Measurements from ENCODE around the gene PSMD3.
"Not testable (repeated sequence)": the region's sequence is repeated elsewhere in the genome, so short reads cannot be mapped to it uniquely, and the experiment has no call there.

The PSMD3 gene

DNA sequence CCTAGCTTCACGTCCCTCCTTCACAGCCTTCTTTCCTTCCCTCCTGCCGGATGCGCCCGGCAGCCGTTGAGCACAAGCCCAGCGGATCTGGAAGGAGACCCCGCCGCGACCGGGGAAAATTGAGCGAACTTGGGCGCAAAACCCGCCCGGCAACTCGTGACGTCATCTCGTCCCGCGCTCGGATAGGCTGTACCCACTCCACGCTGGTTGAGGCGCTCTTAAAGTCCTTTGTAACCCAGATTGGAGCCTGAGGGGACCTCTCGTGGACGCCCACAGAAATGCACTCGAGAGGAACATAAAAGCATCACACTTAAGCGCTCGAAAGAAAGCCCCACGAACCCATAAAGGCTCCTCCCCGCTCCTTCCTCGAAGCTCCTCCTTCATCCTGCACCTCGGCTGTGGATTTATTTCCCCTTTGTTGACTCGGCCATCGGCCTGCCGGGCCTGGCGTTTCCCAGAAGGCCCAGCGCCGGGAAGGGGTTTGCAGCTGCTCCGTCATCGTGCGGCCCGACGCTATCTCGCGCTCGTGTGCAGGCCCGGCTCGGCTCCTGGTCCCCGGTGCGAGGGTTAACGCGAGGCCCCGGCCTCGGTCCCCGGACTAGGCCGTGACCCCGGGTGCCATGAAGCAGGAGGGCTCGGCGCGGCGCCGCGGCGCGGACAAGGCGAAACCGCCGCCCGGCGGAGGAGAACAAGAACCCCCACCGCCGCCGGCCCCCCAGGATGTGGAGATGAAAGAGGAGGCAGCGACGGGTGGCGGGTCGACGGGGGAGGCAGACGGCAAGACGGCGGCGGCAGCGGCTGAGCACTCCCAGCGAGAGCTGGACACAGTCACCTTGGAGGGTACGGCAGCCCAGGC, at the start of gene PSMD3:
PSMD3 (plus strand) TSS at position 457 of the 856 bp plus-strand sequence; CDS start at position 621, 164 bp downstream.
- DNase-seq = peak; percentile 99

DNA sequence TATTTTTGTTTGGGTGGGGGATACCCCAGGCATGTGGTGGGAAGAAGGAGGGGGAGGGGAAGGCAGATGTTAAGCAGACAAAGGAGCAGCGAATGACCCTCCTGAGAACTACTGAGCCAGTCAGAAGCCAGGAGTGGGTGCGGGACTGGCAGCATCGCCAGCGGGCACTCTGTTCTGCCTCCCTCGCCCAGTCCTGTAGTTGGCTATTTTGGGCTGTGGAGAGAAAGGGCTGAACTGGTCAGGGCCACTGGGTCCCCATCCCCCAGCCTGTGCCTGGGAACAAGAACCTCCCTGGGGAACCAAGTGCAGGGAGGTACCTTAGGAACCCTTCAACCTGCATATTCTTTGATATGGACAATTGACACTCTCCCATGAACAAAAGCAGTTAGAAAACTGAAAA, 46.7 kb upstream of the PSMD3 start:
- DNase-seq = no peak

DNA sequence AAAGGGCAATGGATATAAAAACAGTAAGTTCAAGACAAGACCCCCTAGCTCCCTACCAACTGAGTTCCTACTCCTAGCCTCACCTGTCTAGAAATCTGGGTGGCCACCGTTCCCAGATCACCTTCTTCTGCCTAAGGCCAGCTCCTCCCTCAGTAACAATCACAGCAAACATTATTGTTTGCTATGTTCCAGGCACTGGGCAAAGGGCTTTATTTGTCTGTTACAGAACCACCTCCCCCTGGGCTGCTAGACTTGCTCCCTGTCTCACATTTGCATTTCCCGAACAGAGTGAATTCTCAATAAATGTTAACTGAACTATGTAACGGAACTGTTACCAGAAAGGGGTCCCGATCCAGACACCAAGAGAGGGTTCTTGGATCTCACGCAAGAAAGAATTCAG, 46.3 kb upstream of the PSMD3 start:
- DNase-seq = no peak

DNA sequence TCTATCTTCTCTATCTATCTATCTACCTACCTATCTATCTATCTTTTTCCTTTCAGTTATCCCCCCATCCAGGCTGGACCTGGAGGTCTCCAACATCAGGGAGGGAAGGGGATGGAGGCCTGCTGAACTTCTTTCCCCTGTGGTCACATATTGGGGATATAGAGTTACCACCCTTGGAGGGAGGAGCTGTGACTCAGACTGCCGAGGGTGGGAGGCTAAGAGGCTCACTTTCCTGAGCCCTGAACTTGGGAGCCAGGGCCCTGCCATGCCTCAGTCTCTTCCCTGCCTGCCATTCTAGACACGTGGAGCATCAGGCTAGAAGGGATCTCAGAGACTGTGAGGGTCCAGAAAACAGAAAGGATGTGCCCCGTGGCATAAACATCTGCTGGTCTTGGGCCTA, 44.7 kb upstream of the PSMD3 start:
- DNase-seq = no peak

DNA sequence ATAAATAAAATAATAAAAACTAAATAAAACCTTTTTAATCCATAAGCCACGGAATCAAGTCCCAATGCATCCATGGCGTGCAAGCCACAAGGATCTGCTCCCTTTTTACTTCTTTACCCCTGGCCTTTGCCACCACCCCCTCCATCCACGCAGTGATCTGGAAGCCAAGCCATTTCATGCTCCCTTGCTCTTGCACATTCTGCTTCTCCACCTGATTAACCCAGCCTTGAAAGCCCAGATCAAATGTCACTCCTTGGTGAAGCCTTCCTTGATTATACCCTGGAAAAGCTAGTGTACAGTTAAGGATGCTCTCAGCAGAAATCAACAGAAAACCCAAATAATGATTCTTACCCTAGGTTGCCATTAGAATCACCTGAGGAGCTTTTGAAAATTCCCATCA, 43.2 kb upstream of the PSMD3 start:
- no peak for DNase-seq

DNA sequence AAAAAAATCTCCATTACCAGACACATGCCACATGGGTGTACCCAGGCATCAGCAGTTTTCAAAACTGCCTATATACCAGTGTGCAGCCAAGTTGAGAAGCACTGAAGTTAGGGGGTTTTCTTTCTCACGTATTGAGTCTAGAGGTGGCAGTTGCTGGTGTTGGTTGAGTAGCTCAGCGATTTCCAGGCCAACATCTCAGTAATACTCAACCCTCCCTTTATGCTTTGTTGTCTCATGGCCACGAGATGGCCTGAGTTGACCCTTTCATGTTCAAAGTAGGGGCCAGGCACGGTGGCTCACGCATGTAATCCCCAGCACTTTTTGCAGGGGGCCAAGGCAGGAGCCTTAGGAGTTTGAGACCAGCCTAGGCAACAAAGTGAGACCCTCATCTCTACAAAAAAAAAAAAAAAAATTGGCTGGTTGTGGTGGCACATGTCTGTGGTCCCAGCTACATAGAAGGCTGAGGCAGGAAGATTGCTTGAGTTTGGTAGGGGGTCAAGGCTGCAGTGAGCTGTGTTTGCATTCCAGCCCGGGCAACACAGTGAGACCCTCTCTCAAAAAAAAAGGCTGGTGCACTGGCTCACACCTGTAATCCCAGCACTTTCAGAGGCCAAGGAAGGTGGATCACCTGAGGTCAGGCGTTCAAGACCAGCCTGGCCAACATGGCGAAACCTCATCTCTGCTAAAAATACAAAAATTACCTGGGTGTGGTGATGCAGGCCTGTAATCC, 42.3 kb upstream of the PSMD3 start:
- no peak for DNase-seq

DNA sequence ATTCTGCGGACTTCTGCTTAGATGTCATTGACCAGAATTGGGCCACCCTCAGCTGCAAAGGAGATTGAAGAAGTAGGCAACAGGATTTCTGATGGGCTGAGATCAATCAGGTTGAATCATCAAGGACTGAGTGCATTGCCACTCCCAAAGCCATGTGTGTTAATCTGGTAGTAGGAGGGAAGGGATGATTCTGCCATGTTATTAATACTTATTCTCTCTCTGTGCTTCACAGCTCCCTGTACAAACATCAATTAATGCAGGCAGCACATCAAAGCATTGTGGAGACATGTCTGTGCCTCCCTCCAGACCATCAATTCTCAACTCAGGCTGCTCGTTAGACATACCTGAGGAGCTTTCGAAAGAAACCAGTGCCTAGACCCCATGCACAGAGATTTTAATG, 41.5 kb upstream of the PSMD3 start:
- no peak for DNase-seq

DNA sequence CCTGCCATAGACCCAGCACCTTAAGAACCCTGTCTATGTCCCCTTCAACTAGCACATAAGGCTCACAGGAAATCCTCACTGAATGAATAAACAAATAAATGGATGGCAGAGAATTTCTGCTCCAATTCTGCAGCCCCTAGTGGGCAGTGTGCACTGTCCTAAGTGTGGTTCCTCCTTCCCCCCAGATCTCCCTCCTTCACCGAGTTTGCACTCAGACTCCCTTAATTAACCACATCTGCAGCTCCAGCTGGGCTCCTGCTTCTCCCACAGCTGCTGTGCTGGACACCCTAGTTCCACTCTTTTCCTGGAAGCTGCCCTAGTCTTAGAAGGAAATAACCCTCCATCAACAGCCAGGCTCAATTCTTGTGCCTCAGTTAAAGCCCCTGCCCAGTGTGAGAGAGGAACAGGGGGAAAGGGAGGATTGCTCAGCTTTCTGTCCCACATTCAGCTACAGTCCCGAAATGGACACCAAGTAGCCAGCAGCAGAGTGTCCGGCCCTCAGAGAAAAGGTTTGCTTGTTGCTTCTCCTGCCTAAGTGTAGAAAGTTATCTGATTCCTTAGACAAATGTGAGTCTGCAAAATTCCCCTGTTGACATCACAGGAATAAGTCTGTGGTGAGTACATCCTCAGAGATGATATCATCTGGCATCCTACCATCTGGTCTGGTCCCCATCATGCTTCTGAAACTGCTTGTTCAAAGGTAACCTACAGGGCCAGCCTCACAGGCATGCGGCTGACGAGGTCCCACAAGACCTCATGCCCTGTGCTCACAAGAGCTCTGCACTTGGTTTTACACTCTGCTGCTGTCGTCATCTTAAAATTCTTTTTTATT, 40.8 kb upstream of the PSMD3 start:
- peak; percentile 40 for DNase-seq

DNA sequence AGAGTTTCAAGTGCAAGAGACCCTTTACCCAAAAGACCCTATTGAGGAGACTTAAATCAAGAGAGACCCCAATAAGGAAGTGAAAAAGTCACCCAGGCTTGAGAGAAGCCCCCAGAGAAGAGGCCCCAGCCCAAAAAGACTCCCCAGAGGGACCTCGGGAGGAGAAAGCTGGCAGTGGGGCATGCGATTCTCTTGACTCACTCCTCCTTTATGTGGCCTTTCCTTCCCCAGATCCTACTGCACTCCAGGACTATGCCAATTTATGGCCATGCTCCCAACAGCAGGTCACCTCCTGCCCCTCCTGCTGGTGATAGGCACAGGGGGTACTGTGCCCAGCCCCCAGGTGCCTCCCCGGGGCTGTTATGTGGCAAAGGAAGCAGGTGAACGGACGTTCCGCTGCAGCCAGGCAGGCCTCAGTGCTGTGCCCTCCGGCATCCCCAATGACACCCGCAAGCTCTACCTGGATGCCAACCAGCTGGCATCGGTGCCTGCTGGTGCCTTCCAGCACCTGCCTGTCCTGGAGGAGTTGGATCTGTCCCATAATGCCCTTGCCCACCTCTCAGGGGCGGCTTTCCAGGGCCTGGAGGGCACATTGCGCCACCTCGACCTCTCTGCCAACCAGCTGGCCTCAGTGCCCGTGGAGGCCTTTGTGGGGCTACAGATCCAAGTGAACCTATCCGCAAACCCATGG, 36.8 kb upstream of the PSMD3 start:
- no peak for DNase-seq

DNA sequence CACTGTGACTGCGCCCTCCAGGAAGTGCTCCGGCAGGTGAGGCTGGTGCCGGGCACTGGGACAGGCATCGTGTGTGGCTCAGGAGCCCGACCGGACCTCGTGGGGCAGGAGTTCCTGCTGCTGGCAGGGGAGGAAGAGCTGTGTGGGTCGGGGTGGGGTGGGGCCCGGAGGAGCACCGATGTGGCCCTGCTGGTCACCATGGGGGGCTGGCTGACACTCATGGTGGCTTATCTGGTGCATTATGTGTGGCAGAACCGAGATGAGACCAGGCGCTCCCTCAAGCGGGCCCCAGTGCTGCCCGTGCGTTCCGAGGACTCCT, 36.3 kb upstream of the PSMD3 start:
- no peak for DNase-seq

DNA sequence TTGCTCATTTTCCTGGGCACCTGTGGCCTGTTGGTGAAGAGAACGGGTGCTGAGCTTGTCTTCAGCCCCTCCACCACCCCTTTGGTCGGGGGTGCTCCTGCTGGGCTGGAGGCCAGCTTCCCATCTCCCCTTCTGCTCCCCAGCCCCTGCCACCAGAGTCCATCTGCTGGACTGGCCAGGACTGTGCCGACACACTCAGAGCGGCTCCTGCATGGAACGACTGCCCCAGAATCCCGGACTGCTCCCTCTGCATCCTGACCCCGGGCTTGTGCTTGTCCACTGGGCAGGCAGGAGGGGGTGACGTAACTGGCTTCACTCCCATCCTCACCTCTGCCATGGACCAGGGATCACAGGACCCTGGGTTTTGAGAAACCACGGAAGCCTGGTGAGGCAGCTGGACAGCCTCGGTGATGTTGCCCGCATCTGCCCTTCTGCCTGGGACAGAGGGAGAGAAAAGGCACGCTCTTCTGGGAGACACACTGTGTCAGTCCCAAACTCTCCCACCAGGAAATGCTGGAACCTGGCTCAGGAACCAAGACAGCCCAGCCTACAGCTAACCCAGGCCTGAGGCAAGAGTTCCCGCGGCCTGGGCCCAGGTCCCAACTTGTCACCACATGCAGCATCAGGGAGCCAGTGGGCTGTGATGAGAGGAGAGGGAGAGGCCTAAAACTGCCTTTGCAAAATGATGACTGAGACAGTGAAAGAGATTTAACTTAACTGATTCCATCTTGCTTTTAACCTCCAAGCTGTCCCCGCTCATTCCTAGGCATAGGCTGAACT, 33.9 kb upstream of the PSMD3 start:
- no peak for DNase-seq

DNA sequence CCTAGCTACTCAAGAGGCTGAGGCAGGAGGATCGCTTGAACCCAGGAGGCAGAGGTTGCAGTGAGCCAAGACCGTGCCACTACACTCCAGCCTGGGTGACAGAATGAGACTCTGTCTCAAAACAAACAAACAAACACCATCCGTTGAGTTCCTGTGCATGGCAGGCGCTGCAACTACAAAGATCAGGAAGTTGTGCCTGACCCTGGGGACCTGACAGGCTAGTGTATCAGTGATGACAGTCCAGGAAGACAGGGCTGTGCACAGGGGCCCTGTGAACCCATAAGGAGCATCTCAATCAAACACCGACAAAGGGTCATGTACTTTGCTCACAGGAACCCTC, 32.1 kb upstream of the PSMD3 start:
- not testable (repeated sequence) for DNase-seq

DNA sequence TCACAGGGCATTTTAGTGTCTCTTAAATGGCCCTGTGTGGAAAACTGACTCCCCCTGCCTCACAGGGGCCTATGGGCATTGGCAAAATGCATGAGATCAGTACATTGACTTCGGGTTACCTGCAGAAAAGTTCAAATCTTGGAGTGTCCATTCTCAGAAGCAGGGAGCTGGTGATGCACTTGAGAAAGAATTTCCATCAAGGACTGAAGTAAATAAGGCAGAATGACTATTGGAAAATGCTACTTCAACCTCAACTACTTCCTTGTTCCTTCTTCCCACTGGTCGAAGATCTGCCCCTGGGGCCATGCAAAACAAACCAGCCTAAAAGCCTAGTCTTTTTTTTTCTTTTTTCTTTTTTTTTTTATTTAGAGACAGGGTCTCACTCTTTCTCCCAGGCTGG, 31.6 kb upstream of the PSMD3 start:
- DNase-seq = peak; percentile 23

DNA sequence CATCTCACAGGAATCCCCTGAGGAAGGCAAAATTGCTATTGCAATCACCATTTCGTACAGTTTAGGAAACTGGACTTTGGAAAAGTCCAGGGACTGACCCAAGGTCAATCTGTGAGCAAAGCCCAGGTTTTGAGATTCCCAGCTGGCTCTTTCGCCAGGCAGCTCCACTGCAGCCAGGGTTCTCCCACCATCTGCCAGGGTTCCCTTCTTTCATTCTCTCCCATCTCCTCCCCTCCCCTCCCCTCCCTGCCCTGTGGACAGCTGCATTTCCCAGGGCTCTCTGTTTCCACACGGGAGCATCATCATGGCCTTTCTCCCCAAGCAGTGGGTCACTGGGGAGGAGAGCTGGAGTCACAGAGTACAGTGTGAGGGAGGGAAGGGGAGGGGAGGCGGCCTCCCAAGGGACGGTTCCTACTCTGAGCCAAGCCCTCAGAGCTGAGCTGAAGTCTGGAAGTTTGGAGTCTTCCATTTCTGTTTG, 29.7 kb upstream of the PSMD3 start:
- DNase-seq = no peak

DNA sequence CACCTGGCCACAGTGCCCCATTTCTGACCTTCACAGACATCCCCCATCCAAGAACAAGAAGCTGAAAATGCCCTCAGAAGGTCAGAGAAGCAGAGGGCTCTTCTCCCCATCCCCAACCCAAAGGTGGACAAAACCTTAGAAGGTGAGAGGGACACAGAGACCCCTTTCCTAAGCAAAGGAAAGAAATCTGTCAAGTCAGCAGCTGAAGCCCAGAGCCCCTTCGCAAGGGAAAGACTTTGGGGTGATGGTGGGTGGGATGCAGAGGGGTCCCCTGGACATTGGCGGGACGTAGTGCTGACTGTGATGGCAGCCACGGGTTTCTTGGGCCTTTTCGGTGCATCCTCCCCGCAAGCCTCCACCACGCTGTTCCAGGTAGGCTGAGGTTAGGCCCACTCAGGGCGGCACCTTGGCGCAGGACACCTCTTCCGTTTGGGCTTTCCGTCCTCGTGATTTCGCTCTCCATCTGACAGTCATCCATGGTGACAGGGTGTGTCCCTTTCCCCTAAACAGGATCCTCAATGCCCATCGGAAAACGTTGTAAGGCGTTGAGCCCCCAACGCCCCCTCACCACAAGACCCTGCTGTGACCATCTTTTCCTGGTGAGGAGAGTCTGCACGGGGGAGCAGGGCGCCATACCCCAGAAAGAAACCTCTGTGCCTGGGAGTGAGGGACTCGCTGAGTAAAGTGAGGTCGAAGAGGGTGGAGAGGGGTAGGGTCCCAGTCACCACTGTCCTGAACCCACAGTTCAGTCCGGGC, 28.5 kb upstream of the PSMD3 start:
- DNase-seq = peak; percentile 45

DNA sequence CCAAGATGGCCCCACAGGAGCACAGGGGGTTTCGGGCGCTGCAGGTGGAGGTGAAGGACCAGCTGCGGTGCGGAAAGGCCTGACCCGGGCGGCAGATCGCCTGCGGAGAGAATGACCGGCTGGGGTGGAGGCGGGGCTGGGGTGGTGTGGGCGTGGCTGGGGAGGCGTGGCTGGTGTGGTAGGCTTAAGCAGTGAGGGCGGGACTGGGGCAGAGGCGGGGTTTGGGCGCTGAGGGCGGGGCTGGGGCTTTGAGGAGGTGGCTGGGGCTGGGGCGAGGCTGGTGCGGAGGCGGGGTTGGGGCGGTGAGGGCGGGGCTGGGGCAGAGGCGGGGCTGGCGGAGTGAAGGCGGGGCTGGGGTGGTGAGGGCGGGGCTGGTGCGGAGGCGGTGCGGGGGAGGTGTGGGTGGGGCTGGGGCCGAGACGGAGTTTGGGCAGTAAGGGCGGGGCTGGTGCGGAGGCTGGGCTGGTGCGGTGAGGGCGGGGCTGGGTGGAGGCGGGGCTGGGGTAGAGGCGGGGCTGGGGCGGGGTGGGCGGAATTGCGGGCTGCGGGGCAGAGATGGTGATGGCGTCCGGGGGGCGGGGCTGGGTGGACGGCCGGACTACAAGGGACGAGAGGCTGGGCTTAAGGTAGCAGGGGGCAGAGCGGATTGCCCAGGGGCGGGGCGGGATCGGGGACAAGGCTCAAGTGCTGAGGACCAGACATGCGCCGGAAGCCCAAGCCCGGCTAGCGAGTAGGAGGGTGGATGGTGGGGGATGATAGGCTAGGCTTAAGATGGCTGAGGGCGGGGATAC, 27.7 kb upstream of the PSMD3 start:
- DNase-seq = peak; percentile 98

DNA sequence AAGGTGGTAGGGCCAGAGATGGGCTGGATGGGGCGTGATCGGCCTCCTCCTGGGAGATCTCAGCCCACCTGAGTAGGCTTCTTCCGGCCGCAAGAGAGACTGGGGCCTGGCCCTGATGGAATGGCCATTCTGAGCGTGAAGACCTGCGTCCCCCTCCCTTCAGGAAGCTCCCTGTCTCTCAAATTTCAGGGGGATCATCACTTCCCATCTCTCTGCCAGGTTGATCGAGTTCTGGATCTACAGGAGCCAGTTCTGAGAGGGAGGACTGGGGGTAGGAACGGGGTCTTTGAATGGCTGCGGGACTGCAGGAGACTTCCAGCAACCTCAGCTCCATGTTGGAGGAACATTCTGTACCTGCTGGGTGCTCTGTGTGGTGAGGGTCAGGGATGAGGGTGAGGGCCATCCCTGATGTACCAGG, 27.1 kb upstream of the PSMD3 start:
- DNase-seq = no peak

DNA sequence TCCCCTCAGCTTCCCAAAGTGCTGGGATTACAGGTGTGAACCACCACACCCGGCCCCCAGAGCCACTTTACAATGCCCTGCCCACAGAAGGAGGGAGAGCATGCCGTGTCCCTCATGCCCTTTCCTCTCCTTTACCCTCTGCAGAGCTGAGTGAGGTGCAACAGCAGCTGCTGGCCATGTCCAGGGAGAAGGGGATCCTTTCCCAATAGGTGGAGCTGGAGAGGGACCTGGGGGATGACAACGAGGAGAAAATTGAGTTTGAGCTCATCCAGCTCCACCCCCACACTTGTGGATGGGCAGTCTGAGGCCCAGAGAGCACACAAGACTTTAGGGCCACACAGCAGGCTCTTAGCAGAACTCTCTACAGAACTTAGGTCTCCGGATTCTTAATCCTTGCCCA, 25.7 kb upstream of the PSMD3 start:
- no peak for DNase-seq

DNA sequence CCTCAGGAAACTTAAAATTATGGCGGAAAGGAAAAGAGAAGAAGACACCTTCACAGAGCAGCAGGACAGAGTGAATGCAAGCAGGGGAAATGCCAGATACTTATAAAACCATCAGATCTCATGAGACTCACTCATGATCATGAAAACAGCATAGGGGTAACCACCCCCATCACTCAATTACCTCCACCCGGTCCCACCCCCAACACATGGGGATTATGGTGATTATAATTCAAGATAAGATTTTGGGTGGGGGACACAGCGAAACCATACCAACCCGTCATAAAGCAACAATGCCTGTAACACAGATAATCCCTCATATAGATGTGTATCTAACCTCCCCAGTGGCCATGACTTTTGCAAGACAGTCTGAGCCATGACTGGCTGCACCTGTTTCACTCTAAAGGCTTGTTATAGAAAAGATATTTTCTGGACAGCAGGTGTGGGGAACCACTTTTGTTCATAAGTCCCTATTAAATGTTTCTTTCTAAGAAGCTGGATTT, 24.8 kb upstream of the PSMD3 start:
- DNase-seq = no peak

DNA sequence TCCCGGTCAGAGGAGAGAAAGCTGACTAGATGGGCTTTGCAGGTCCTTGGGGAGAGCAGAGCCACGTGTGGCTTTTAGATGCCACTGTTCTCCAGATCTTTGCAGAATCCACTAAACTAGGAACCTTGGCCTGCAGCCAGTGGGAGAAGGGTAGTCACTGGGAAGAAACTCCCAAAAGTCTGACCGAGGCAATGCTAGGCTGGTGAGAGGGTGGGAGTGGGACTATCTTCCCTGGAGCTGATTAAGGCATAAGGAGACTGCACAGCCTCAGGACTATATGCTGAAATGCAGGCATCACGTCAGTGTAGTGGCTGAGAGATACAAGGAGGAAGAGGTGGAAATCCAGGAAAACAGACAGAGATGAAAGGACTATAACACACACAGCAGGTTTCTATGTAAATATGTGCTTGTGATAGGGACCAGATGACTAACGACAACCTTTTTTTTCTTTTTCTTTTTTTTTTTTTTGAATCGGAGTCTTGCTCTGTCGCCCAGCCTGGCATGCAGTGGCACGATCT, 20.0 kb upstream of the PSMD3 start:
- DNase-seq = peak; percentile 87

Data from DMS53 (cell line).